IPS-15b (cell line): Measurements from ENCODE around the gene CD82.
A peak's percentile ranks its signal among the peaks of the same experiment; 100 is the strongest.

ENCODE experiments used
- H3K27me3 ChIP-seq: one replicate; pipeline ENCODE4 v1.6.1; 2013; ENCODE audit warnings: low read length; ENCODE audit not compliant: control insufficient read depth, insufficient read depth
- H3K36me3 ChIP-seq: one replicate; pipeline ENCODE4 v1.6.1; 2013; ENCODE audit warnings: low read length; ENCODE audit not compliant: control insufficient read depth, insufficient read depth
- H3K4me1 ChIP-seq: one replicate; pipeline ENCODE4 v1.6.1; 2013; ENCODE audit warnings: mild to moderate bottlenecking, low read length; ENCODE audit not compliant: control insufficient read depth, insufficient read depth
- H3K4me3 ChIP-seq: one replicate; pipeline ENCODE4 v1.5.1; 2013; ENCODE audit warnings: low read depth, low read length
- H3K9ac ChIP-seq: one replicate; pipeline ENCODE4 v1.6.1; 2013; ENCODE audit warnings: low read depth, mild to moderate bottlenecking, low read length
- H3K9me3 ChIP-seq: one replicate; pipeline ENCODE4 v1.6.1; 2013; ENCODE audit warnings: mild to moderate bottlenecking, low read length; ENCODE audit not compliant: control insufficient read depth, insufficient read depth

Gene CD82

GRCh38 chr11:44564166-44564565 lies 1.3 kb upstream of the CD82 start:
- H3K4me1 ChIP-seq, result peaks cover 9% of the 10 kb centered on the region
- peak overlapping the region; percentile 24 for H3K9ac ChIP-seq
- H3K4me3 ChIP-seq, result peak overlapping the region; percentile 54
- H3K9me3 ChIP-seq, result no peaks in the 10 kb centered on the region
- H3K27me3 ChIP-seq, result peaks cover 39% of the 10 kb centered on the region
- H3K36me3 ChIP-seq, result no peaks in the 10 kb centered on the region

GRCh38 chr11:44564670-44565210 lies 723 bp upstream of the CD82 start:
- H3K36me3 ChIP-seq, result no peaks in the 10 kb centered on the region
- H3K9ac ChIP-seq, result peak overlapping the region; percentile 24
- H3K27me3 ChIP-seq, result peaks cover 39% of the 10 kb centered on the region
- peak overlapping the region; percentile 54 for H3K4me3 ChIP-seq
- H3K9me3 ChIP-seq, result no peaks in the 10 kb centered on the region
- peaks cover 6% of the 10 kb centered on the region for H3K4me1 ChIP-seq

GRCh38 chr11:44565953-44566949 lies 788 bp downstream of the CD82 start:
- Histone ChIP-seq H3K9ac (peak overlapping the region; percentile 37), H3K4me1 (peaks cover 6% of the 10 kb centered on the region), H3K36me3 (no peaks in the 10 kb centered on the region), H3K4me3 (peak overlapping the region; percentile 84), H3K9me3 (no peaks in the 10 kb centered on the region), H3K27me3 (peaks cover 33% of the 10 kb centered on the region)

- H3K9ac ChIP-seq, result no peak overlapping the region
- peaks cover 6% of the 10 kb centered on the region for H3K4me1 ChIP-seq
- no peak overlapping the region for H3K4me3 ChIP-seq
- no peaks in the 10 kb centered on the region for H3K36me3 ChIP-seq
- no peaks in the 10 kb centered on the region for H3K9me3 ChIP-seq
- peaks cover 33% of the 10 kb centered on the region for H3K27me3 ChIP-seq
Observed at GRCh38 chr11:44566952-44567875, 1.8 kb downstream of the CD82 start.

- Histone ChIP-seq H3K36me3 (no peaks in the 10 kb centered on the region), H3K4me1 (peaks cover 6% of the 10 kb centered on the region), H3K9ac (no peak overlapping the region), H3K4me3 (no peak overlapping the region), H3K9me3 (no peaks in the 10 kb centered on the region), H3K27me3 (peaks cover 28% of the 10 kb centered on the region)
Observed at GRCh38 chr11:44567876-44568256, 2.4 kb downstream of the CD82 start.

GRCh38 chr11:44568331-44568657 lies 2.8 kb downstream of the CD82 start:
- Histone ChIP-seq H3K4me1 (peaks cover 6% of the 10 kb centered on the region), H3K27me3 (peaks cover 27% of the 10 kb centered on the region), H3K9me3 (no peaks in the 10 kb centered on the region), H3K9ac (no peak overlapping the region), H3K36me3 (no peaks in the 10 kb centered on the region), H3K4me3 (no peak overlapping the region)

GRCh38 chr11:44568658-44569473 lies 3.4 kb downstream of the CD82 start:
- peaks cover 6% of the 10 kb centered on the region for H3K4me1 ChIP-seq

GRCh38 chr11:44570411-44571155 lies 5.1 kb downstream of the CD82 start:
- Histone ChIP-seq H3K4me1 (no peaks in the 10 kb centered on the region), H3K4me3 (no peak overlapping the region), H3K27me3 (peaks cover 16% of the 10 kb centered on the region), H3K9me3 (no peaks in the 10 kb centered on the region), H3K36me3 (no peaks in the 10 kb centered on the region), H3K9ac (no peak overlapping the region)

More at GRCh38 chr11:44568658-44569473, 3.4 kb downstream of the CD82 start:
- no peaks in the 10 kb centered on the region for H3K36me3 ChIP-seq
- no peak overlapping the region for H3K4me3 ChIP-seq
- no peak overlapping the region for H3K9ac ChIP-seq
- H3K27me3 ChIP-seq, result peaks cover 23% of the 10 kb centered on the region
- H3K9me3 ChIP-seq, result no peaks in the 10 kb centered on the region

GRCh38 chr11:44571871-44572270 lies 6.4 kb downstream of the CD82 start:
- Histone ChIP-seq H3K9ac (no peak overlapping the region), H3K9me3 (no peaks in the 10 kb centered on the region), H3K36me3 (no peaks in the 10 kb centered on the region), H3K27me3 (peaks cover 3% of the 10 kb centered on the region), H3K4me1 (no peaks in the 10 kb centered on the region), H3K4me3 (no peak overlapping the region)

GRCh38 chr11:44572436-44572835 lies 7.0 kb downstream of the CD82 start:
- no peaks in the 10 kb centered on the region for H3K4me1 ChIP-seq

More at GRCh38 chr11:44572436-44572835, 7.0 kb downstream of the CD82 start:
- no peaks in the 10 kb centered on the region for H3K9me3 ChIP-seq
- H3K4me3 ChIP-seq, result no peak overlapping the region
- H3K27me3 ChIP-seq, result no peaks in the 10 kb centered on the region
- H3K9ac ChIP-seq, result no peak overlapping the region
- no peaks in the 10 kb centered on the region for H3K36me3 ChIP-seq
